Germinal center (tissue), 1 donor: Measurements from ENCODE around the gene ALKBH1.
"Not testable (repeated sequence)": the region's sequence is repeated elsewhere in the genome, so short reads cannot be mapped to it uniquely, and the experiment has no call there.

Experiments used
- DNase-seq: peaks from one replicate; pipeline ENCODE4 v3.0.0; 2012; ENCODE audit warnings: mixed read lengths, low spot score

The ALKBH1 gene

DNA sequence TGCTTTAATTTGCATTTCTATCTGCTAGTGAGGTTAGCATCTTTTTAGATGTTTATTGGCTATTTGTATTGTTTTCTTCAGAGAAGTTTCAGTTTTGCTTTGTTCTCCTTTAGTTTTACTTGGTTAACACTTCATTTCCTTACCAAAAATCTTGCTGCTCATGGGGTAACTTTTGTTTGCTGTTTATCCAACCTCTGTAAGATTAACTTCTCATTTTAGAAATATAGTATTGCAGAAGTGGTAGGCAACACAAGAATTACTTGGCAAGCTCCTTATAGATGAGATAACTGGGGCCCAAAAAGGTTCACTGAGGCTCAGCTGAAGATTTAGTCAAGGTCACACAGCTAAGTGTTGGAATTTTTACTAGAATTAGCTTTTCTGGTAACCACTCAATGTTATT lies 40.5 kb downstream of the ALKBH1 start:
- DNase-seq = no peak

DNA sequence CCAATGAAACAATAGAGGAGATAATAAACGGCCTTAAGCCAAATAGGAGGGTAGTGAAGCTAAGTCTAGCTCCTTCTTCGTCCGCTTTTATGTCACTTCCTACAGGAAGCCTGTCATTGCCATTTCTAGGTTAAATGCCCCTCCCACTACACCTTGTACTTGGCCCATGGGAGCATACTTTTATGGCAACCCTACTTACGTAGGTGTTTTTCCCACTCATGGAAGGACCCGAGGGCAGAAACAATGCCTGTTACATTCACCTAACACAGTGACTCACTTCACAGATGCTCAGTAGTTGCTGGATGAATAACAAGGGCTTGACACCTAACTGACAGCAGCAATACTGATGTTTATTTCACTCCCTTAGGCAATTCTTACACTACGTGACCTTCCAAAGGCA lies 44.5 kb downstream of the ALKBH1 start:
- no peak for DNase-seq

DNA sequence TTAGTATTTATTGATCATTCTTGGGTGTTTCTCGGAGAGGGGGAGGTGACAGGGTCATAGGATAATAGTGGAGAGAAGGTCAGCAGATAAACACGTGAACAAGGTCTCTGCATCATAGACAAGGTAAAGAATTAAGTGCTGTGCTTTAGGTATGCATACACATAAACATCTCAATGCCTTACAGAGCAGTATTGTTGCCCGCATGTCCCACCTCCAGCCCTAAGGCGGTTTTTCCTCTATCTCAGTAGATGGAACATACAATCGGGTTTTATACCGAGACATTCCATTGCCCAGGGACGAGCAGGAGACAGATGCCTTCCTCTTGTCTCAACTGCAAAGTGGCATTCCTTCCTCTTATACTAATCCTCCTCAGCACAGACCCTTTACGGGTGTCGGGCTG lies 46.3 kb downstream of the ALKBH1 start:
- DNase-seq = not testable (repeated sequence)

DNA sequence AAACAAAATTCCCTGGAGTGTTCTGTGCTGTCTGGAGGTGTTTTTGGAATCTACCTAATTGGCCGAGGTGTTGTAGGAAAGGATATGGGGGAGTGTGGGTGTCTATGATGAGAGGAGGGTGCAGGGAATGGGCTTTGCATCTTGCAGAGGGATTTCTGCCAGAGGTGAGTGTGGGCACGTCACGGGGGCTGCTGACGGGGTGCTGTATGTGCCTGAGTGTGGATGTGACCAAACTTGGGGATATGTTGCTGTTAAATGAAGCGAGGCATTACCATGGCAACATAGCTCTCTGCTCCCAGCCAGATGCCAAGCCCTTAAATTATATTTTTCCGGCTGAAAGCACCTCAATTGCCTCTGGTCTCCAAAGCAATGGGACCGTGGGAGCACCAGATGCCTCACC lies 47.1 kb downstream of the ALKBH1 start:
- DNase-seq = no peak

DNA sequence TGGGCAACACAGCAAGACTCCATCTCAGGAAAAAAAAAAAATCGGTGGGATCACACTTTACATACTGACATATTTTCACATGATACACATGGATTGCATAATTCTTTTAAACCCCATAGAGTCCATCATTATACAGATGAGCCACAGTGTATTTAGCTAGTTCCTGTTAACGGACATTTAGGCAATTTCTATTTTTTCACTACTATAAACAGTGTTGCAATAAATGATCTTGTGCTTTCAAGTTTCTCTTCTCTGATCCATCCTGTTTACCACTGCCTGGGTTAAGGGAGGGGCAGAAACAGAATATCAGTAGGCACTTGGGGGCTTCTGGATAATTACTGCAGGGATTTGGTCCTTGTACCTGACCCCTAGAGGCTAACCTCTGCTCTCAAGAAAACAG lies 48.0 kb downstream of the ALKBH1 start:
- DNase-seq = no peak

DNA sequence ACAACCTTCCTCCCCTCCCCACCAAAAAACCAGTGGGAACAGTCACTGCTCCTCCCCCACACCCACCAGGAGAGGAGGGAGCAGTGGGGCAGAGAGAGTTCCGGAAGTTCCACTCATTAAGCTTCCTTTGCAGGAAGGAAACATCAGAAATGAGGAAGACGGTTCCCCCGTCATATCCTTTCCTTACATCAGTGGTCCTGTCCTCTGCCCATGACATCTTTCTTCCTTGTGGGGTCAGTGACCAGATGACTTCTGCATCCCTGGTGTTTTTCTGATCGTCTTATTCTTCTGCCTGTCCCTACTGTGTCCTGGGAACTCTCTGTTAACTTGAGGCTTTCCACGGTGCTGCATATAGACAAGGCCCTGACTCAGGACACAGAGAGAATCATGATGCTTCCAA lies 50.5 kb downstream of the ALKBH1 start:
- DNase-seq = no peak

DNA sequence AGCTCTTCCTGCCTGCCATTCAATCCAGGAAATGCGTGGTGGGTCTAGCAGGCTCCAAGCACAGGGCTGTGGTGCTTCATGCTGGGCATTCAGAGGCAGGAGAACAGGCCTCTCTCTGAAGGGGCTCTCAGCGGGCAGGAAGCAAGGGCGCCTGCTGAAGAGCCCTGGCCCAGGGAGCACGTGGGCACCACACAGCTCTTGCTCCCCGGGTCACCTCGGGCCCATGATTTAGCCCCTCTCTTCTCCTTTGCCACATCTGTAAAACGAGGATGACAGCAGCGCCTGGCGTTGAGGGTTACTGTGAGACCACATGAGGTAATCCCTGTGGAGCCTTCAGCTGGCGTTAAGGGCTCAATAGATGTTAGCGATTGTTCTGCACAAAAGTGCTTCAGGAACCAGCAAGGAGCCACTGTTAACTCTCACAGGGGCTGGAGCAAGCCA lies 53.8 kb downstream of the ALKBH1 start:
- no peak for DNase-seq

DNA sequence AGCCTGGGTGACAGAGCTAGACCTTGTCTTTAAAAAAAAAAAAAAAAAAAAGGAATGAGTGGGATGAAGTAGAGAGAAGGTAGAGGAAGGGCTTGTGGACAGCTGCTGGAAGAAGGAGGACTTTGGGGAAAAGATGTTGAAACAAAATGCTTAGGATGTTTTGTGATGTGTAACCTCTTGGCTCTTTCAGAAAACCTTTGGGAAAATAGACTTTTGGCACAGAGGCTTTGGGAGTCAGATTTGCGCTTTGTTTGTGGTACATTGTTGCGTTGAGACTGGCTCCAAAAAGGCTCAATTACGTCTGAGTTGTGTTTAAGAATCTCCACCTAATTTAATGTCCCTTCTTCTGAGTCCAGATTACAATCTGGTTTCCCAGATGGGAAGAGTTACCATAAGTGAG lies 58.5 kb downstream of the ALKBH1 start:
- no peak for DNase-seq

DNA sequence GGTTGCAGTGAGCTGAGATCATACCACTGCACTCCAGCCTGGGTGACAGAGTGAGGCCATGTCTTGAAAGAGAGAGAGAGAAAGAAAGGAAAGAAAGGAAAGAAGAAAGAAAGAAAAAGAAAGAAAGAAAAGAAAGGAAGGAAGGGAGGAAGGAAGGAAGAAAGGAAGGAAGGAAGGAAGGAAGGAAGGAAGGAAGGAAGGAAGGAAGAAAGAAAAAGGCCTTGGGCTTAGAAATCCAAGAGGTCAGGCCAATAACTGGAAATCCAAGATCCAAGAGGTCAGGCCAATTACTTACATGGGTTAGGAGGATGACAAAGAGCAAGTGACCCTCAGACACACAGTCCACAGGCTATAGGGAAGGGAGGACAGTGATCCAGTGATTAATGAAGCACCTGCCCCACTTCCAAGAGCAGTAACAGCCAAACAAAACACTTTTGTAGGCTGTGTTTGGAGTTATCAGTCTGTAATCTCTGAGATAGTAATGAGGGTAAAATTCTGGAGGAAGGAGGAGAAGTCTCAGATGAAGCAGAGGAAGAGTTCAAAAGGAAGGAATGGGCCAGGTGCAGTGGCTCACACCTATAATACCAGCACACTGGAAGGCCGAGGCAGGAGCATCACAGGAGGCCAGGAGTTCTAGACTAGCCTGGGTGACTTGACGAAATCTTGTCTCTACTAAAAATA lies 59.2 kb downstream of the ALKBH1 start:
- no peak for DNase-seq

DNA sequence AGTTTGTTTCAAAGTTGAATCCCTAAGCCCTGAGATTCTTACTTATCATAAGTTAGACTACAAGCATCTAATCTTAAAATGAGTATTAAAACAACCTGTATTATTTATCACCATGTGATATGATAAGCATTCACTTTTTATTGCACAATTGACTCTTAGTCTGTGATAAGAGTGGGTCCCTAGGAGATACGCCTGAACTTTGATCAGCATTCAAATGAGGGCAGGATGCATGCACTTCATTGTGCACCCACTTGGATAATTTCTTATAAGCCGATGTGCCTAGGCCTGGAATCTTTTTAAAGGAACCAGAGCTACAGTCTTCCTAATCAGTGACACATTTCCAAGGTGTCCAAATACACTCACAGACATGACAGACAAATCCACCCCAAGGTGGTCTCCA lies 60.0 kb downstream of the ALKBH1 start:
- no peak for DNase-seq

DNA sequence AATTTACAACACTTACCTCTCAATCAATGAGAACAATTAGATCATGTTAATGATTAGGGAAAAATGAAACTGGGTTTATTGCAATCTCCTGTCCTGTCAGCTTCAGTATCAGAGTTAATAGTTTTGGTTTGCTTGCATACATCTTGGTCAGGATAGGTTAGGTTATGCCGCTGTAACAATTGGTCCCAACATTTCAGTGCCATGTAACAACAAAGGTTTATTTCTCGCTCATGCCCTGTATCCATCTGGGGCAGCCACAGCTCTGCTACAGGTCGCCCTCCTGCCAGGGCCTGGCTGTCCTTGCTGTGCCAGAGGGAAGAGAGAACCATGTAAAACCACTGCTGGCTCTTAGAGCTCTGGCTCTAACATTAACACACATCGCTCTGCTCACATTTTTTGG lies 60.9 kb downstream of the ALKBH1 start:
- no peak for DNase-seq

DNA sequence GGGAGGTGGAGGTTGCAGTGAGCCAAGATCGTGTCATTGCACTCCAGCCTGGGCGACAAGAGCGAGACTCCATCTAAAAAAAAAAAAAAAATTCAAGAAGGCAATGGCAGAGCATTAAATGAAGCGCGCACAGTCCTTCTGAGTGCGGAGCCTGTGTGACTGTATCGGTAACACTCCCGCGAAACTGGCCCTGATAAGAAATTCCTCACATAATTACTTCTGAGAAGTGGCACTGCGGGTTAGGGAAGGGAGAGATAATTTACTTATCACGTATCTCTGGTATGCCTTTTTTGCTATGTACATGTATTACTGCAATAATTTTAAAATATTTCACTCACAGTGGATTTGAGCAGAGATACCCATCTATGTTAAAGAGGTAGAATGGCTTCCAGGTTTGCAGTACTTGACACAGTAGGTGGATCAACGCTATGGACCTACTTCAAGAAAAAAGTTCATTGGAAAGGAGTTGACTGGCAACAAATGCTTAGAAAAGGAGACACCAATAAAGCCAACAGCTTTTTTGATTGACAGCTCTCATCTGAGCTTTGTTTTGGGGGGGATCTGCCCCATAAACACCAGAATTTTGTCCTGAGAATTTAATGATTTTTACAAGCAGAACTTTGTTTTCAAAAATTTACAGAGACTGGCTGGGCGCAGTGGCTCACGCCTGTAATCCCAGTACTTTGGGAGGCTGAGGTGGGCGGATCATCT lies 62.1 kb downstream of the ALKBH1 start:
- DNase-seq = no peak

DNA sequence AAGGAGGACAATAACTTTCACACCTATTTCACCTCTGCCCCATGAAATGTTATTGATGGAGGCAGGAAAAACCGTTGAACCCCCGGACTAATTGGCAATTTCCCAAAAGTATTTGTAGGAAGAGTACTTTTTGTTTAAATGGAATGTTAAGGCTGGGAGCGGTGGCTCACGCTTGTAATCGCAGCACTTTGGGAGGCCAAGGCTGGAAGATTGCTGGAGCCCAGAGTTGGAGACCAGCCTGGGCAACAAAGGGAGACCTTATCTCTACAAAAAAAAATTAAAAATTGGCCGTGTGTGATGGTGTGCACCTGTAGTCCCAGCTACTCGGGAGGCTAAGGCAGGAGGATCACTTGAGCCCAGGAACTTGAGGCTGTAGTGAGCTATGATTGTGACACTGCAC lies 65.4 kb downstream of the ALKBH1 start:
- DNase-seq = no peak

DNA sequence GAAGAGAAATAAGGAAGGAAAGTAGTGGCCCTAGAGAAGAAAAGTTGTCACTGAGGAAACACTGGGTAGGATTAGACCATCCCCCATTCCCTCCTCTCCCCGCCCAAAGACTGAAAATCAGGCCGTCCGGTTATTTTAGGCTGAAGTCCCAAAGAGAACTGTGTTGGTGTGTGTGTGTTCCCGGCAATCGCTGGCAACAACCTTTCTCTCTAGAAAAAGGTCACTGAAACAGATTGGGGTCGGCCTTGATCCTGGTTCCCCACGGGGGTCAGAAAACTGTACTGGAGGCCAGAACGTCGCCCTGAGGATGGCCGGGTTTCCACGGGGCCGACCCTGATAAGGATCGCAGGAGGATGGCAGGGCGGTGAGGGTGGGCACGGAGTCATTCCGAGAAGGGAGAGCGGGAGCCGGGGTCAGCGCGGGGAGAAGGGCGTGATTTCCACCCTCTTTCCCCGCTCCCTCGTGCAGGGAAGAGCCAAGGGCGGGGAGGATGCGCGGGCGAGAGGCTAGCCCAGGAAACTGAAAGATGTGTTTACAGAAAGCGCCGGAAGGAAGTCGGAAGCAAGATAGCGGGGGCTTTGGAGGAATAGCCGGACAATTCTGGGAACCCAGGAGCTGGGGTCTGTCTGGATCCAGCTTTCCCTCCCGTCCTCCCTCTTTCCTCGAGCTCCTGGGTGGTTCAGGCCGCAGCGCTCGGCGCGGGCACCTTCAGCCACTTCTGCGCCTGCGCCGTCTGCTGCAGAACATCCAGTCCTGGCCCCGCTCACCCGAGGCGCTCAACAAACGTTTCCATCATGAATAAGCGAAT lies 66.1 kb downstream of the ALKBH1 start:
- peak; percentile 76 for DNase-seq

DNA sequence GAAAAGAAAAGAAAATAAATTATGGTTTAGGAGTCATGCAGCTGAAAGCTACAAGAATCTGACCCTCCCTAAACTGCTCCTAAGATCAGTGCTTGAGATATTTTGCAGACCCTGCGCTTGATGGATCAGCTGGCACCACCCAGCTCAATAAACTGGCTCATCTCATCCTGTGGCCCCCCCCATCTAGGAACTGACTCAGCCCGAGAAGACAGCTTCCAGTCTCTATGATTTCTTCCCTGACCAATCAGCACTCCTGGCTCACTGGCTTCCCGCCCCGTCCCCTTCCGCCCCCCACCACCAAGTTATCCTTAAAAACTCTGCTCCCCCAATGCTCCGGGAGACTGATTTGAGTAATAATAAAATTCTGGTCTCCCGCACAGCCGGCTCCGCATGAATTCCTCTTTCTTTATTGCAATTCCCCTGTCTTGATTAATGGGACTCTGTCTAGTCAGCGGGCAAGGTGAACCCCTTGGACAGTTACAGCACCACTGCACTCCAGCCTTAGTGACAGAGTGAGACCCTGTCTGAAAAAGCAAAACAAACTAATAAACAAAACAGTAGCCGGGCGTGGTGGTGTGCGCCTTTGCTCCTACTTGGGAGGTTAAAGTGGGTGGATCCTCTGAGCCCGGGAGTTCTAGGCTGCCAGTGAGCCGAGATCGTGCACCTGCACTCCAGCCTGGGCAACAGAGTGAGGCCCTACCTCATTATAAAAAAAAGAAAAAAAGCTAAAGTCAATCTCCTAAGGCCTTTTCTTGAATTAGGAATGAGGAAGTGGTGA lies 66.9 kb downstream of the ALKBH1 start:
- no peak for DNase-seq

DNA sequence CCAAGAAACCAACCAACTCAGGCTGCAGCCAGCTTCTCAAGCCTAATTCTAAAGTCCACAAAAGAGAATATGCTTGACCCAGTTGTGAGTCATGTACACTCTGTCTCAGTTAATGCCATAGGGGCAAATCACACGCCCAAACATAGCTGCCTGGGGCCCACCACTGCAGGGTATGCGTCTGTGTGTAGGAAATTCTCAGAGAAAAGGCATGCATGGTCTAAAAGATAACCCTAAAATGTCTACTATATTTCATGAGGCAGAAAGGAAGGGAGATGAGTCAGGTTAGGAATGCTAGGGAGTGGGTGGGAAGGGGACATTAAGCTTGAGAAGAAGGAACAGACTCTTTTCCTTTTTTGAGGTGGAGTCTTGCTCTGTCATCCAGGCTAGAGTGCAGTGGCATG lies 69.1 kb downstream of the ALKBH1 start:
- DNase-seq = no peak

DNA sequence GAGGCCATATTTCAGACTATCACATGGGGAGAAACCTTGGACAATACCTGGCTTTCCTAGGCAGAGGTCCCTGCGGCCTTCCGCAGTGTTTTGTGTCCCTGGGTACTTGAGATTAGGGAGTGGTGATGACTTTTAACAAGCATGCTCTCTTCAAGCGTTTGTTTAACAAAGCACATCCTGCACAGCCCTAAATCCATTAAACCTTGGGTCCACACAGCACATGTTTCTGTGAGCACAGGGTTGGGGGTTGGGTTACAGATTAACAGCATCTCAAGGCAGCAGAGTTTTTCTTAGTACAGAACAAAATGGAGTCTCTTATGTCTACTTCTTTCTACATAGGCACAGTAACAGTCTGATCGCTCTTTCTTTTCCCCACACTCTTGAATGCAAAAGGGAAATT lies 72.0 kb downstream of the ALKBH1 start:
- not testable (repeated sequence) for DNase-seq

DNA sequence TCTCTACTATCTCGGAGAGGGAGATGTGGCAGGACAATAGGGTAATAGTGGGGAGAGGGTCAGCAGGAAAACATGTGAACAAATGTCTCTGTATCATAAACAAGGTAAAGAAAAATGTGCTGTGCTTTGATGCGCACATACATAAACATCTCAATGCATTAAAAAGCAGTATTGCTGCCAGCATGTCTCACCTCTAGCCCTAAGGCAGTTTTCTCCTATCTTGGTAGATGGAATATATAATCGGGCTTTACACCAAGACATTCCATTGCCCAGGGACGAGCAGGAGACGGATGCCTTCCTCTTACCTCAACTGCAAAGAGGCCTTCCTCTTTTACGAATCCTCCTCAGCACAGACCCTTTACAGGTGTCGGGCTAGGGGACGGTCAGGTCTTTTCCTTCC lies 72.4 kb downstream of the ALKBH1 start:
- DNase-seq = not testable (repeated sequence)

DNA sequence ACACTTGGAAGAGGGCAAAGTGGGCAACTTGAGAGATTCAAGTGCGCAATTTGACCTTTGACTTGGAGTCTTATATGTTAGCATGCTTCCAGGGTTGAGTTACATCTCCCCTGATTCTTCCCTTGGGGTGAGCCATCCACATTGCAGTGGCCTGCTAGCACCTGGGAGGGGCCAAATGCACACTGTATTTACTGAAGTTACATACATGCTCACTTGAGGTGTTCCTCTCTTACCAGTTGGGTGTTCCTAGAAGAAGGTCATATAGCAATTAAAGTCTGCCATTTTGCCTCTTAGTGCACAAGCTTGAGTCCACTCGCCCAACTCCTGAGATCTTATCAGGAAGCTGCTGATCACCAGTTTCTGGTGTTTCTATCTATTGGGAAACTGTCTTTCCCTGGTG lies 77.7 kb downstream of the ALKBH1 start:
- no peak for DNase-seq

DNA sequence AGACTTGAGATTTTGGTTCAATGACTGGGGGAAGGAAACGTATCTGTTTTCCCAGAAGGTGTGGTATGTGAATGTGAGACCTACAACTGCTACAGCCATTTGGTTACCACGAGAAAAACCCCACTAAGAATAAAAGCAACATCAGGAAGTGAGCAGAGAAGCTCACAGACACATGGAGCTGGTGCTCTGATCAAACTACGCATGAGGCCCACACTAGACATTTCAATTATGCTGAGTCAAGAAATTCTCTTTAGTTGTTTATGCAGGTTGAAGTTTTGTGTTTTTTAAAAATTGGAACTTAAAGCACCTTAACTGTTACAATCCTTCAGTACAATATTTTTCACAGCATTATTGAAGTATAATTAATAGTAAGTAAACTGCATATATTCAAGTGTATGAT lies 82.5 kb downstream of the ALKBH1 start:
- DNase-seq = no peak

DNA sequence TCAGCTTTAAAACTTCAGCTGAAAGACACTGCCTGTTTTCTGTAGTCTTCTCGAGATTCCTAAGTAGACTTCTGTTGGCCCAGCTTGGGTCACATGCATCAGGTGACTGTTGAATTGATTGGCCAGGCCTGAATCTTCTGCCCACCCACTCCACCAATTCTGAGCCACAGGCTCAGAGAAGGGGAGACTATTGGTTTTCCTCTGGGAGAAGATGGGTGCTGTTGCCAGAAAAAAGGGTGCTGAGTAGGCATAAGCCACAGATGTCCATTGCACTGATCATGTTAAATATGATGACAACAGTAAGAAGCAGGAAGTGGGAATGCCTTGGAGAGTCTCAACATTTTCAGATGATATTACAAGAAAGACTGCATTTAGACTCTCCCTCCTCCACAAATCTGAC lies 84.6 kb downstream of the ALKBH1 start:
- DNase-seq = no peak
